Vagina (tissue), 2 donors: Measurements from ENCODE around the gene ZSWIM4.

ENCODE experiments used
- CTCF ChIP-seq, 3 experiments: fragments of 450-650 bp in 2 of 3; fragments of 200-600 bp in 1 of 3; sonication (generic) in 1 of 3; IDR thresholded peaks; one replicate each; pipeline ENCODE4 v1.5.1; 2017 to 2019; ENCODE audit warnings: antibody characterized with exemption in 3 of 3, mild to moderate bottlenecking in 2 of 3, moderate library complexity in 2 of 3
- POLR2AphosphoS5 ChIP-seq, 2 donors: sonication (generic); formaldehyde crosslinking; IDR thresholded peaks; one replicate each; pipeline ENCODE4 v1.9.0; 2017; ENCODE audit warnings: antibody characterized with exemption in 2 of 2, mild to moderate bottlenecking in 2 of 2, low read depth in 1 of 2; ENCODE audit not compliant: insufficient read depth in 1 of 2

- TF ChIP-seq CTCF (IDR thresholded peaks at IDR 0.05) (no peak), POLR2AphosphoS5 (IDR thresholded peaks at IDR 0.05; ENCODE audit: insufficient read depth in 1 of 2, low read depth in 1 of 2) (no peak)
Observed at GRCh38 chr19:13864667-13865570, 69.7 kb downstream of the ZSWIM4 start.
